Loucy (cell line): Measurements from ENCODE around the gene ESRRA.
A peak's percentile ranks its signal among the peaks of the same experiment; 100 is the strongest.

ENCODE experiments used
- H2AFZ ChIP-seq: fragments of 200-600 bp; sonication (generic); 2 replicates; pipeline ENCODE4 v1.6.0; 2016; ENCODE audit warnings: antibody characterized with exemption, mild to moderate bottlenecking, low read length, moderate library complexity
- H3F3A ChIP-seq: fragments of 200-600 bp; 2 replicates; pipeline ENCODE4 v1.6.0; 2016; ENCODE audit warnings: antibody characterized with exemption, low read depth, mild to moderate bottlenecking
- H3K27me3 ChIP-seq: fragments of 200-600 bp; sonication (generic); 2 replicates; pipeline ENCODE4 v1.6.1; 2014; ENCODE audit warnings: low read length, mild to moderate bottlenecking; ENCODE audit not compliant: insufficient read depth, poor library complexity, severe bottlenecking
- H3K36me3 ChIP-seq: fragments of 200-600 bp; sonication (generic); 2 replicates; pipeline ENCODE4 v1.6.1; 2016; ENCODE audit warnings: low read length; ENCODE audit not compliant: insufficient read depth
- H3K4me1 ChIP-seq: fragments of 200-600 bp; sonication (generic); 2 replicates; pipeline ENCODE4 v1.5.1; 2014; ENCODE audit warnings: low read length, mild to moderate bottlenecking; ENCODE audit not compliant: insufficient read depth, poor library complexity, severe bottlenecking
- H3K4me2 ChIP-seq: fragments of 200-600 bp; sonication (generic); 2 replicates; pipeline ENCODE4 v1.6.0; 2014; ENCODE audit warnings: antibody characterized with exemption, low read length, low read depth, mild to moderate bottlenecking; ENCODE audit not compliant: poor library complexity, severe bottlenecking
- H3K4me3 ChIP-seq: fragments of 200-600 bp; sonication (generic); 2 replicates; pipeline ENCODE4 v1.5.1; 2014; ENCODE audit warnings: low read length, mild to moderate bottlenecking, mixed read lengths; ENCODE audit not compliant: poor library complexity, severe bottlenecking
- H3K79me2 ChIP-seq: fragments of 200-600 bp; sonication (generic); 2 replicates; pipeline ENCODE4 v1.6.1; 2014; ENCODE audit warnings: low read length; ENCODE audit not compliant: insufficient read depth
- H3K9ac ChIP-seq: fragments of 200-600 bp; sonication (generic); 2 replicates; pipeline ENCODE4 v1.6.0; 2014; ENCODE audit warnings: mild to moderate bottlenecking, low read depth, low read length, moderate library complexity; ENCODE audit not compliant: poor library complexity, severe bottlenecking
- H3K9me2 ChIP-seq: fragments of 200-600 bp; sonication (generic); replicated peaks from 2 replicates; pipeline ENCODE4 v1.6.1; 2016; ENCODE audit warnings: low read depth, low read length, mixed read lengths
- H3K9me3 ChIP-seq: fragments of 200-600 bp; sonication (generic); 2 replicates; pipeline ENCODE4 v1.6.1; 2014; ENCODE audit warnings: mild to moderate bottlenecking, antibody characterized with exemption, low read length, low read depth; ENCODE audit not compliant: insufficient read depth
- H4K20me1 ChIP-seq: fragments of 200-600 bp; sonication (generic); 2 replicates; pipeline ENCODE4 v1.6.0; 2014; ENCODE audit warnings: antibody characterized with exemption, low read length, mild to moderate bottlenecking; ENCODE audit not compliant: insufficient read depth, poor library complexity, severe bottlenecking
- EZH2phosphoT487 ChIP-seq: fragments of 200-600 bp; IDR thresholded peaks from 2 replicates; pipeline ENCODE4 v1.6.1; 2018; ENCODE audit warnings: antibody characterized with exemption, mild to moderate bottlenecking, moderate library complexity, borderline replicate concordance
- TF ChIP-seq, protein P1 (sequence below): fragments of 200-600 bp; sonication (generic); conservative IDR thresholded peaks from 2 replicates; pipeline ENCODE4 v1.5.1; 2014; ENCODE audit warnings: mild to moderate bottlenecking, antibody characterized with exemption, low read length

Gene ESRRA

DNA sequence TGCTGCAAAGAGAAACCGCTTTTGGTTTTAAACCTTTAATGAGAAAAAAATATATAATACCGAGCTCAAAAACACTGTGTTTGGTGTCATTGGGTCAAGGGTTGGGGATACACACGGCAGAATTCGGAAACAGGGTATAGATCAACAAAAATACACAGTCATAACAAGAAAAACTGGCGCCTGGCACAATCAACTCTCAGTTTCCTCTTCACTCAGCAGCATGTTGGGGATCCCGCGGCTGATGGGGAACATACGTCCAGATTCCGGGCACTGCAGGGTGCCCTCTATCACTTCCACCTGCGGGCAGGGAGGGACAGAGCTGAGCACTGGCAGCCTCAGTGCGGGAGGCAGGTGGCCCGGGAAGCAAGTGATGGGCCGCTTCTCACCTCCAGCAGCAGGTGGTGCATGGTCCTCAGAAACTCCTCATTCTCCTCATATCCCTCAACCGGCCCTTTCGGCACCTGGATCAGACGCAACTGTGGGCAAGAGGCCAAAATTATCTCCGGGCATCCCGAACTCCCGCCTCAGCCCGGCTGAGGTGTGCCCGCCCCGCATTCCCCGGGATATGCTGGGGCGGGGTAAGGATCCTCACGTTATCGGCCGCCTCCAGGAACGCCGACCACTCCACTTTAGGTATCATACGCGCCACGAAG is 11.5 kb downstream of the ESRRA start:
- peaks cover 17% of the 10 kb centered on the region for H3K4me1 ChIP-seq
- no peaks in the 10 kb centered on the region for H3K27me3 ChIP-seq
- H3K4me3 ChIP-seq: peak overlapping the region; percentile 72
- peaks cover 7% of the 10 kb centered on the region; the same call in 1 of the 2 replicates for H3F3A ChIP-seq
- peak overlapping the region; percentile 77 for H3K9ac ChIP-seq
- TF ChIP-seq, protein P1, sequence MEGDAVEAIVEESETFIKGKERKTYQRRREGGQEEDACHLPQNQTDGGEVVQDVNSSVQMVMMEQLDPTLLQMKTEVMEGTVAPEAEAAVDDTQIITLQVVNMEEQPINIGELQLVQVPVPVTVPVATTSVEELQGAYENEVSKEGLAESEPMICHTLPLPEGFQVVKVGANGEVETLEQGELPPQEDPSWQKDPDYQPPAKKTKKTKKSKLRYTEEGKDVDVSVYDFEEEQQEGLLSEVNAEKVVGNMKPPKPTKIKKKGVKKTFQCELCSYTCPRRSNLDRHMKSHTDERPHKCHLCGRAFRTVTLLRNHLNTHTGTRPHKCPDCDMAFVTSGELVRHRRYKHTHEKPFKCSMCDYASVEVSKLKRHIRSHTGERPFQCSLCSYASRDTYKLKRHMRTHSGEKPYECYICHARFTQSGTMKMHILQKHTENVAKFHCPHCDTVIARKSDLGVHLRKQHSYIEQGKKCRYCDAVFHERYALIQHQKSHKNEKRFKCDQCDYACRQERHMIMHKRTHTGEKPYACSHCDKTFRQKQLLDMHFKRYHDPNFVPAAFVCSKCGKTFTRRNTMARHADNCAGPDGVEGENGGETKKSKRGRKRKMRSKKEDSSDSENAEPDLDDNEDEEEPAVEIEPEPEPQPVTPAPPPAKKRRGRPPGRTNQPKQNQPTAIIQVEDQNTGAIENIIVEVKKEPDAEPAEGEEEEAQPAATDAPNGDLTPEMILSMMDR: no peak; the same call in 1 of the 2 replicates
- TF ChIP-seq EZH2phosphoT487: no peak
- H3K9me2 ChIP-seq: no peaks in the 10 kb centered on the region
- H4K20me1 ChIP-seq: peaks cover 10% of the 10 kb centered on the region
- H3K9me3 ChIP-seq: no peaks in the 10 kb centered on the region
- H3K36me3 ChIP-seq: peaks cover 7% of the 10 kb centered on the region; the same call in 1 of the 2 replicates
- peak overlapping the region; percentile 57 for H3K4me2 ChIP-seq
- H2AFZ ChIP-seq: peak overlapping the region; percentile 16; the same call in 1 of the 2 replicates
- H3K79me2 ChIP-seq: peaks cover 49% of the 10 kb centered on the region

DNA sequence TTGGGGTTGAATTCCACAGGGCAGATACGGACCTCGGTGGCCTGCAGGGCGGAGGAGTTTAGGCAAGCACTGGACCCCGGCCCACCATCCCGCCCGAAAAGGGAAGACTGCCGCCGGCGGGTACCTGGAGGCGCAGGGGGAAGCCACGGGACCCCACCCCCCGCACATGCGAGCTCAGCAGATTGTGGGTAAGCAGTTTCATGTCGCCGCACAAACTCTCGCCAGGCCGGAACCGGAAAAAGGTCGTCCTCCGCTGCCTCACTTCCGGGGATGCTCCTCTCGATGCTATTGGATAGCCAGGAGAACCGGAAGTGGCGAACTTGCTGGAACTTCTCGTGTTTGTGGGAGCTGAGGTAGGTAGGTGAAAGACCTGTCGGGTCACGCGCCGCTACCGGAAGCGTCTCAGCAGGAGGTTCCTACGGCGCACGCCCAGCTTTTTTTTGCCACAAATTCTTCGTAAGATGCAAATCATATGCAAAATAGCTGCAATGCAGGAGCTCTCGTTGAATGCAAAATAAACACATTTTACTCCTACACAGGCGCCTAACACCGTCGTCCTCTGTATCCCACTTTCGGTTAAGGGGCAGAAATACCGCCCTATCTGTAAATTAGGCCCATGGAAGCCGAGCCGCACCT is 12.1 kb downstream of the ESRRA start, which contains the start of gene TRMT112:
TRMT112 (minus strand) TSS at position 235 of the 636 bp plus-strand sequence; CDS start at position 202, 33 bp downstream.
- peaks cover 7% of the 10 kb centered on the region; the same call in 1 of the 2 replicates for H3K36me3 ChIP-seq
- TF ChIP-seq, protein P1: no peak
- TF ChIP-seq EZH2phosphoT487: no peak

DNA sequence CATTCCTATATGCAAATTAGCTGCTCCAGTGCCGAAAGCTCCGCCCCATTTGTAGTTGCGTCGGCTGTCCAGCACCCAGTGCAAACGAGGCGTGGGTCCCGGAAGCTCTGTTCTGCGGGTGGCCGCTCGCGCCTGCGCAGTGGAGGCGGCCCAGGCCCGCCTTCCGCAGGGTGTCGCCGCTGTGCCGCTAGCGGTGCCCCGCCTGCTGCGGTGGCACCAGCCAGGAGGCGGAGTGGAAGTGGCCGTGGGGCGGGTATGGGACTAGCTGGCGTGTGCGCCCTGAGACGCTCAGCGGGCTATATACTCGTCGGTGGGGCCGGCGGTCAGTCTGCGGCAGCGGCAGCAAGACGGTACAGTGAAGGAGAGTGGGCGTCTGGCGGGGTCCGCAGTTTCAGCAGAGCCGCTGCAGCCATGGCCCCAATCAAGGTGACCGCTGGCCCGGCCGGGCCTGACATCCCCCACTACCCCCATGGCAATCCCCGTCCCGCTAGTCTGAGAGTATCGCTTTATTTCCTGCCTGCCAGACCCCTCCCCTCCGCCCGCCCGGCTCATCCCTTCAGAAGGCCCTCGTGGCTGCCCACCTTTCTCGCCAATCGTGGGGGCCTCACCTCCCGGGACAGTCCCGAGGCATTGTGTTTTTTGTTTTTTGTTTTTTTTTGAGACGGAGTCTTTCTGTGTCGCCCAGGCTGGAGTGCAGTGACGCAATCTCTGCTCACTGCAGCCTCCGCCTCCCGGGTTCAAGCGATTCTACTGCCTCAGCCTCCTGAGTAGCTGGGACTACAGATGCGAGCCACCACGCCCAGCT is 12.8 kb downstream of the ESRRA start, which contains the start of gene PRDX5:
PRDX5 (plus strand) TSS at position 161 of the 805 bp plus-strand sequence; CDS start at position 256, 95 bp downstream.
- no peaks in the 10 kb centered on the region for H3K27me3 ChIP-seq
- H3K4me3 ChIP-seq: peak within 1 kb of the TSS; percentile 72
- peaks cover 10% of the 10 kb centered on the region for H4K20me1 ChIP-seq
- H3K79me2 ChIP-seq: peaks cover 46% of the 10 kb centered on the region
- H3K9ac ChIP-seq: peak within 1 kb of the TSS; percentile 77
- peak within 1 kb of the TSS; percentile 57 for H3K4me2 ChIP-seq
- H3K9me3 ChIP-seq: no peaks in the 10 kb centered on the region
- H2AFZ ChIP-seq: peak within 1 kb of the TSS; percentile 87
- H3K9me2 ChIP-seq: no peaks in the 10 kb centered on the region
- TF ChIP-seq, protein P1: peak; percentile 37
- no peak for TF ChIP-seq EZH2phosphoT487
- H3F3A ChIP-seq: peaks cover 7% of the 10 kb centered on the region; the same call in 1 of the 2 replicates
- H3K4me1 ChIP-seq: peaks cover 22% of the 10 kb centered on the region
- peaks cover 7% of the 10 kb centered on the region; the same call in 1 of the 2 replicates for H3K36me3 ChIP-seq

More for the DNA sequence above, 12.1 kb downstream of the ESRRA start, which contains the start of gene TRMT112:
- H3K79me2 ChIP-seq: peaks cover 49% of the 10 kb centered on the region
- no peaks in the 10 kb centered on the region for H3K27me3 ChIP-seq
- H3K4me2 ChIP-seq: peak within 1 kb of the TSS; percentile 57
- peak within 1 kb of the TSS; percentile 87 for H2AFZ ChIP-seq
- peak within 1 kb of the TSS; percentile 77 for H3K9ac ChIP-seq
- H3F3A ChIP-seq: peaks cover 7% of the 10 kb centered on the region; the same call in 1 of the 2 replicates
- peaks cover 20% of the 10 kb centered on the region for H3K4me1 ChIP-seq
- H4K20me1 ChIP-seq: peaks cover 10% of the 10 kb centered on the region
- H3K9me2 ChIP-seq: no peaks in the 10 kb centered on the region
- H3K9me3 ChIP-seq: no peaks in the 10 kb centered on the region
- peak within 1 kb of the TSS; percentile 72 for H3K4me3 ChIP-seq
